Measurements from ENCODE around the gene FNTB. TPM values are rescaled to one million over a fixed set of nuclear protein-coding genes. Genes with fewer than 3 reads are reported as not detected.

FNTB gene
- polyA plus RNA-seq, 3 donors: 12.3 to 14.2 (median 14.1) TPM

GRCh38 chr14:64973826-64974225, 12.9 kb upstream of the FNTB start:
- H3K4me1 ChIP-seq (ENCODE audit: control insufficient read depth in 1 of 2, insufficient read depth in 2 of 2, low read length in 2 of 2): peaks cover 9 to 11% of the 10 kb centered on the region in 2 donors
- H3K27me3 ChIP-seq (ENCODE audit: control insufficient read depth in 2 of 2, insufficient read depth in 2 of 2, low read length in 2 of 2): peaks cover 30 to 46% of the 10 kb centered on the region in 2 donors
- Mint-ChIP-seq H3K4me3 (no peak overlapping the region), H3K4me1 (peaks cover 12% of the 10 kb centered on the region), H3K27ac (no peak overlapping the region), H3K27me3 (ENCODE audit: low read depth in 3 of 3) (peaks cover 38 to 78% (median 63%) of the 10 kb centered on the region in 3 donors), H3K9me3 (peaks cover 0 to 7% (median 7%) of the 10 kb centered on the region in 7 donors), H3K36me3 (peaks cover 0 to 2% of the 10 kb centered on the region in 2 donors)
- H3K79me2 ChIP-seq (ENCODE audit: insufficient read depth, low read length): no peaks in the 10 kb centered on the region
- H3K4me2 ChIP-seq (replicated peaks; ENCODE audit: extremely low read depth, low read length, poor library complexity, severe bottlenecking): no peak overlapping the region
- no peak overlapping the region for H2AFZ ChIP-seq (ENCODE audit: insufficient read depth, low read depth, low read length, poor library complexity, severe bottlenecking)
- no peak overlapping the region for H3K9ac ChIP-seq (ENCODE audit: insufficient read depth, low read length, poor library complexity, severe bottlenecking)
- no peak for TF ChIP-seq CTCF (IDR thresholded peaks at IDR 0.05)
- no peak for DNase-seq
- 96% methylated on average over 3 of the region's 9 CpGs for WGBS (ENCODE audit: insufficient coverage)
- peaks cover 0 to 8% of the 10 kb centered on the region in 2 donors for H3K9me3 ChIP-seq (replicated peaks in 1 of 2; ENCODE audit: control insufficient read depth in 1 of 2, insufficient read depth in 1 of 2, low read length in 2 of 2)
- no peaks in the 10 kb centered on the region for H3K36me3 ChIP-seq (replicated peaks in 1 of 2; ENCODE audit: control insufficient read depth in 1 of 2, insufficient read depth in 2 of 2, low read length in 2 of 2)
- H3K27ac ChIP-seq (ENCODE audit: low read depth in 1 of 2, low read length in 2 of 2): no peak overlapping the region
- no peaks in the 10 kb centered on the region for H4K20me1 ChIP-seq (ENCODE audit: insufficient read depth, low read length)
- intact Hi-C loops (cut with micrococcal nuclease): no loop called here
- H3K4me3 ChIP-seq (replicated peaks in 1 of 3; ENCODE audit: low read depth in 2 of 3, low read length in 3 of 3): no peak overlapping the region

- H3K4me3 ChIP-seq (replicated peaks in 1 of 3; ENCODE audit: low read depth in 2 of 3, low read length in 3 of 3): no peak overlapping the region
- no peak overlapping the region for H2AFZ ChIP-seq (ENCODE audit: insufficient read depth, low read depth, low read length, poor library complexity, severe bottlenecking)
- no peaks in the 10 kb centered on the region for H3K79me2 ChIP-seq (ENCODE audit: insufficient read depth, low read length)
- H3K27me3 ChIP-seq (ENCODE audit: control insufficient read depth in 2 of 2, insufficient read depth in 2 of 2, low read length in 2 of 2): peaks cover 30 to 46% of the 10 kb centered on the region in 2 donors
- Mint-ChIP-seq H3K27ac (no peak overlapping the region), H3K27me3 (ENCODE audit: low read depth in 3 of 3) (peaks cover 38 to 78% (median 60%) of the 10 kb centered on the region in 3 donors), H3K4me3 (no peak overlapping the region), H3K36me3 (peaks cover 0 to 2% of the 10 kb centered on the region in 2 donors), H3K9me3 (peaks cover 0 to 7% (median 7%) of the 10 kb centered on the region in 7 donors), H3K4me1 (peaks cover 12% of the 10 kb centered on the region)
- H3K9ac ChIP-seq (ENCODE audit: insufficient read depth, low read length, poor library complexity, severe bottlenecking): no peak overlapping the region
- intact Hi-C loops (cut with micrococcal nuclease): no loop called here
- H3K9me3 ChIP-seq (replicated peaks in 1 of 2; ENCODE audit: control insufficient read depth in 1 of 2, insufficient read depth in 1 of 2, low read length in 2 of 2): peaks cover 0 to 8% of the 10 kb centered on the region in 2 donors
- H3K4me2 ChIP-seq (replicated peaks; ENCODE audit: extremely low read depth, low read length, poor library complexity, severe bottlenecking): no peak overlapping the region
- H3K27ac ChIP-seq (ENCODE audit: low read depth in 1 of 2, low read length in 2 of 2): no peak overlapping the region
- no peaks in the 10 kb centered on the region for H3K36me3 ChIP-seq (replicated peaks in 1 of 2; ENCODE audit: control insufficient read depth in 1 of 2, insufficient read depth in 2 of 2, low read length in 2 of 2)
- TF ChIP-seq CTCF (IDR thresholded peaks at IDR 0.05): no peak
- DNase-seq: no peak
- no peaks in the 10 kb centered on the region for H4K20me1 ChIP-seq (ENCODE audit: insufficient read depth, low read length)
- peaks cover 9 to 11% of the 10 kb centered on the region in 2 donors for H3K4me1 ChIP-seq (ENCODE audit: control insufficient read depth in 1 of 2, insufficient read depth in 2 of 2, low read length in 2 of 2)
- WGBS (ENCODE audit: insufficient coverage): 97% methylated on average over 7 of the region's 8 CpGs
Observed at GRCh38 chr14:64974563-64974962, 12.1 kb upstream of the FNTB start.

All from CD14-positive monocyte (primary cell).